CD14-positive monocyte (primary cell): ENCODE results near the gene CDH23. TPM values are rescaled to one million over a fixed set of nuclear protein-coding genes. Genes with fewer than 3 reads are reported as not detected.

Experiments
- DNase-seq, 3 donors: peaks; one replicate each; pipeline ENCODE4 v3.0.0-alpha.2; 2011 to 2022
- H2AFZ ChIP-seq: 2 replicates; pipeline ENCODE4 v1.6.0; 2012; ENCODE audit warnings: mild to moderate bottlenecking, low read depth, low read length, inconsistent platforms; ENCODE audit not compliant: insufficient read depth, poor library complexity, severe bottlenecking
- H3K27ac ChIP-seq, 2 donors: 1 replicate in 1 of 2; 2 replicates in 1 of 2; pipeline ENCODE4 v1.5.1; 2012 to 2013; ENCODE audit warnings: low read length in 2 of 2, control low read depth in 1 of 2, inconsistent platforms in 1 of 2, low read depth in 1 of 2, mild to moderate bottlenecking in 1 of 2
- H3K27me3 ChIP-seq, 2 donors: one replicate each; pipeline versions ENCODE4 v1.6.0 to v1.6.1; 2011 to 2013; ENCODE audit warnings: low read length in 2 of 2; ENCODE audit not compliant: control insufficient read depth in 2 of 2, insufficient read depth in 2 of 2
- H3K36me3 ChIP-seq, 2 donors: replicated peaks in 1 of 2; 1 replicate in 1 of 2; 2 replicates in 1 of 2; pipeline versions ENCODE4 v1.5.1 to v1.6.1; 2012 to 2013; ENCODE audit warnings: low read length in 2 of 2, control low read depth in 1 of 2, inconsistent platforms in 1 of 2, mild to moderate bottlenecking in 1 of 2; ENCODE audit not compliant: insufficient read depth in 2 of 2, control insufficient read depth in 1 of 2
- H3K4me1 ChIP-seq, 2 donors: 1 replicate in 1 of 2; 2 replicates in 1 of 2; pipeline versions ENCODE4 v1.5.1 to v1.6.1; 2012 to 2013; ENCODE audit warnings: low read length in 2 of 2, control low read depth in 1 of 2, inconsistent platforms in 1 of 2, mild to moderate bottlenecking in 1 of 2, moderate library complexity in 1 of 2; ENCODE audit not compliant: insufficient read depth in 2 of 2, control insufficient read depth in 1 of 2
- H3K4me2 ChIP-seq: replicated peaks from 2 replicates; pipeline ENCODE3; 2012; ENCODE audit warnings: low read length, moderate library complexity, mild to moderate bottlenecking; ENCODE audit not compliant: poor library complexity, severe bottlenecking; ENCODE audit errors: extremely low read depth
- H3K4me3 ChIP-seq, 3 experiments: fragments of 200-600 bp in 1 of 3; sonication (generic) in 1 of 3; replicated peaks in 1 of 3; 1 replicate in 2 of 3; 2 replicates in 1 of 3; pipeline ENCODE4 v1.5.1; 2011 to 2013; ENCODE audit warnings: low read length in 3 of 3, mild to moderate bottlenecking in 3 of 3, control low read depth in 2 of 3, low read depth in 2 of 3, inconsistent platforms in 1 of 3, moderate library complexity in 1 of 3
- H3K79me2 ChIP-seq: 2 replicates; pipeline ENCODE4 v1.6.0; 2012; ENCODE audit warnings: mild to moderate bottlenecking, control low read depth, inconsistent platforms, low read length, moderate library complexity; ENCODE audit not compliant: insufficient read depth
- H3K9ac ChIP-seq: 2 replicates; pipeline ENCODE4 v1.6.0; 2017; ENCODE audit warnings: low read length, mild to moderate bottlenecking; ENCODE audit not compliant: insufficient read depth, poor library complexity, severe bottlenecking
- H3K9me3 ChIP-seq, 2 donors: replicated peaks in 1 of 2; 1 replicate in 1 of 2; 2 replicates in 1 of 2; pipeline versions ENCODE4 v1.5.1 to v1.6.1; 2012 to 2013; ENCODE audit warnings: low read length in 2 of 2, control low read depth in 1 of 2; ENCODE audit not compliant: control insufficient read depth in 1 of 2, insufficient read depth in 1 of 2
- H4K20me1 ChIP-seq: 2 replicates; pipeline ENCODE4 v1.6.0; 2012; ENCODE audit warnings: mild to moderate bottlenecking, low read length, control low read depth, moderate library complexity; ENCODE audit not compliant: insufficient read depth
- H3K27ac Mint-ChIP-seq, 7 donors: one replicate each; pipeline ENCODE4 v1.8.0; 2020; ENCODE audit warnings: mild to moderate bottlenecking in 7 of 7, mixed read lengths in 7 of 7, moderate library complexity in 6 of 7, inconsistent platforms in 2 of 7
- H3K27me3 Mint-ChIP-seq, 3 donors: one replicate each; pipeline ENCODE4 v1.8.0; 2021 to 2022; ENCODE audit warnings: low read depth in 3 of 3, mild to moderate bottlenecking in 3 of 3, mixed read lengths in 3 of 3, moderate library complexity in 3 of 3, inconsistent platforms in 1 of 3
- H3K36me3 Mint-ChIP-seq, 2 donors: one replicate each; pipeline ENCODE4 v1.8.0; 2020; ENCODE audit warnings: mixed read lengths in 2 of 2, inconsistent platforms in 1 of 2, mild to moderate bottlenecking in 1 of 2
- H3K4me1 Mint-ChIP-seq: one replicate; pipeline ENCODE4 v1.8.0; 2020; ENCODE audit warnings: mild to moderate bottlenecking, mixed read lengths
- H3K4me3 Mint-ChIP-seq, 2 donors: one replicate each; pipeline ENCODE4 v1.8.0; 2020; ENCODE audit warnings: mild to moderate bottlenecking in 2 of 2, mixed read lengths in 2 of 2, moderate library complexity in 1 of 2
- H3K9me3 Mint-ChIP-seq, 7 donors: one replicate each; pipeline ENCODE4 v1.8.0; 2020 to 2022; ENCODE audit warnings: mixed read lengths in 7 of 7, mild to moderate bottlenecking in 6 of 7, moderate library complexity in 6 of 7, inconsistent platforms in 2 of 7
- CTCF ChIP-seq: fragments of 200-600 bp; IDR thresholded peaks from one replicate; pipeline ENCODE4 v1.8.0; 2022; ENCODE audit warnings: antibody characterized with exemption, mild to moderate bottlenecking
- WGBS: methylation state at CpG from one replicate; pipeline ENCODE4 v1.1.5; 2013; ENCODE audit warnings: missing lambda C conversion rate; ENCODE audit not compliant: insufficient coverage; 5-methylcytosine and 5-hydroxymethylcytosine counted together
- intact Hi-C, 2 donors: fragments of 100-400 bp; cut with micrococcal nuclease; formaldehyde crosslinking; loops; one replicate each; pipeline versions ENCODE4 v1.15.0 to v1.15.1; 2023
- polyA minus RNA-seq: library from RNA; depleted of rRNA, polyadenylated mRNA; stranded (reverse); fragments of >200 nt; gene quantifications from 2 replicates; pipeline ENCODE4 v1.2.3, GENCODE V29; 2012
- polyA plus RNA-seq, 3 donors: library from polyadenylated mRNA; depleted of rRNA in 1 of 3; unstranded in 2 of 3; stranded (reverse) in 1 of 3; fragments of 300-500 nt in 2 of 3; fragments of >200 nt in 1 of 3; fragmentation: Illumina TruSeq in 2 of 3; gene quantifications; 1 replicate in 2 of 3; 2 replicates in 1 of 3; pipeline ENCODE4 v1.2.3, GENCODE V29; 2012 to 2021
- total RNA-seq, 12 experiments: library from RNA in 1 of 12; stranded (reverse) in 1 of 12; fragments of 120-200 nt in 1 of 12; gene quantifications; one replicate each; pipeline ENCODE4 v1.2.4 and lab custom pipeline; 2013 to 2026; ENCODE audit warnings: mixed read lengths in 6 of 12, inconsistent platforms in 1 of 12

The CDH23 gene
- 44.7 TPM for total RNA-seq (2013)
- polyA plus RNA-seq (10 to 100 TPM in 2 of 3 donors, 1 to 10 TPM in 1; 8.2 to 36.2 (median 10.5) TPM), polyA minus RNA-seq (32.6 and 46.4 TPM in 2 replicates), total RNA-seq (lab: John Stamatoyannopoulos, UW) (10.0 to 57.6 (median 40.2) reads per million in 11 experiments)

- under 1% methylated on average over 62 of the region's 91 CpGs for WGBS
- intact Hi-C loops: no loop called here
- H3K9me3 ChIP-seq: peaks cover 0 to 11% of the 10 kb centered on the region in 2 donors
- H3K4me1 ChIP-seq: peaks cover 10 to 22% of the 10 kb centered on the region in 2 donors
- peaks cover 5 to 12% of the 10 kb centered on the region in 2 donors for H3K36me3 Mint-ChIP-seq
- H3K27ac ChIP-seq: no peak within 1 kb of the TSS
- peaks cover 16% of the 10 kb centered on the region for H3K4me1 Mint-ChIP-seq
- H2AFZ ChIP-seq: peak within 1 kb of the TSS; percentile 72
- peak within 1 kb of the TSS; percentile 85 for H3K4me2 ChIP-seq
- peak within 1 kb of the TSS; percentile 9 to 71 (median 29) for H3K4me3 ChIP-seq
- no peaks in the 10 kb centered on the region for H3K36me3 ChIP-seq
- no peak within 1 kb of the TSS for H3K27ac Mint-ChIP-seq
- H3K9me3 Mint-ChIP-seq: peaks cover 0 to 22% (median 3%) of the 10 kb centered on the region in 7 donors
- no peak for DNase-seq
- H4K20me1 ChIP-seq: no peaks in the 10 kb centered on the region
- peak within 1 kb of the TSS; percentile 24 for H3K9ac ChIP-seq
- peaks cover 52 to 59% (median 54%) of the 10 kb centered on the region in 3 donors for H3K27me3 Mint-ChIP-seq
- H3K27me3 ChIP-seq: peaks cover 38 to 51% of the 10 kb centered on the region in 2 donors
- TF ChIP-seq CTCF: no peak
- H3K79me2 ChIP-seq: no peaks in the 10 kb centered on the region
- H3K4me3 Mint-ChIP-seq: peak within 1 kb of the TSS; percentile 74 to 86
Observed at GRCh38 chr10:71396711-71397295, at the start of gene CDH23. Gene CDH23 (plus strand): TSS chr10:71396920. CDS start chr10:71439832, 42,912 bp downstream.

- Histone ChIP-seq H3K36me3 (peaks cover 52 to 81% of the 10 kb centered on the region in 2 donors), H3K79me2 (no peaks in the 10 kb centered on the region), H3K9ac (no peak overlapping the region), H2AFZ (no peak overlapping the region), H3K27me3 (no peaks in the 10 kb centered on the region), H3K4me1 (peaks cover 43 to 47% of the 10 kb centered on the region in 2 donors), H3K4me2 (no peak overlapping the region), H3K27ac (no peak overlapping the region), H3K4me3 (no peak overlapping the region), H3K9me3 (no peaks in the 10 kb centered on the region), H4K20me1 (peaks cover 6% of the 10 kb centered on the region)
- intact Hi-C loops: no loop called here
- Mint-ChIP-seq H3K36me3 (peaks cover 59 to 74% of the 10 kb centered on the region in 2 donors), H3K9me3 (peaks cover 0 to 2% (median 0%) of the 10 kb centered on the region in 7 donors), H3K27ac (no peak overlapping the region), H3K4me1 (peaks cover 49% of the 10 kb centered on the region), H3K27me3 (peaks cover 0 to 3% (median 2%) of the 10 kb centered on the region in 3 donors), H3K4me3 (no peak overlapping the region)
- 96% methylated on average over 6 of the region's 14 CpGs for WGBS
- no peak for TF ChIP-seq CTCF
- DNase-seq: no peak
Observed at GRCh38 chr10:71347587-71348395, 48.9 kb upstream of the CDH23 start.
